ENCODE data around the gene PSMD6. TPM values are rescaled to one million over a fixed set of nuclear protein-coding genes. Genes with fewer than 3 reads are reported as not detected.
A peak's percentile ranks its signal among the peaks of the same experiment; 100 is the strongest.

The PSMD6 gene
- total and polyA plus RNA-seq, 2 experiments from 2014 or later, result 110 to 184 TPM

GRCh38 chr3:64053117-64053516 is 29.8 kb upstream of the PSMD6 start:
- Histone ChIP-seq H3K36me3 (no peaks in the 10 kb centered on the region), H3K27ac (no peak overlapping the region), H3K4me1 (ENCODE audit: low read depth) (peaks cover 4% of the 10 kb centered on the region), H3K27me3 (no peaks in the 10 kb centered on the region), H3K9me3 (ENCODE audit: low read depth) (no peaks in the 10 kb centered on the region), H3K4me3 (no peak overlapping the region)
- no peak for DNase-seq (ENCODE audit: low read depth in 1 of 2, low spot score in 1 of 2)
- no peak for TF ChIP-seq CTCF (IDR thresholded peaks at IDR 0.05; ENCODE audit: low read depth, low read length)

- no peaks in the 10 kb centered on the region for H3K4me1 ChIP-seq (ENCODE audit: low read depth)
- H3K27ac ChIP-seq, result no peak overlapping the region
- no peak for TF ChIP-seq CTCF (IDR thresholded peaks at IDR 0.05; ENCODE audit: low read depth, low read length)
- H3K4me3 ChIP-seq, result no peak overlapping the region
- DNase-seq (ENCODE audit: low read depth in 1 of 2, low spot score in 1 of 2), result no peak
- no peaks in the 10 kb centered on the region for H3K36me3 ChIP-seq
- no peaks in the 10 kb centered on the region for H3K27me3 ChIP-seq
- H3K9me3 ChIP-seq (ENCODE audit: low read depth), result no peaks in the 10 kb centered on the region
Measured at GRCh38 chr3:64049832-64050231, 26.5 kb upstream of the PSMD6 start.

- no peak overlapping the region for H3K27ac ChIP-seq
- H3K36me3 ChIP-seq, result no peaks in the 10 kb centered on the region
- no peak for TF ChIP-seq CTCF (IDR thresholded peaks at IDR 0.05; ENCODE audit: low read depth, low read length)
- H3K4me1 ChIP-seq (ENCODE audit: low read depth), result no peaks in the 10 kb centered on the region
- no peak for DNase-seq (ENCODE audit: low read depth in 1 of 2, low spot score in 1 of 2)
- no peak overlapping the region for H3K4me3 ChIP-seq
- H3K9me3 ChIP-seq (ENCODE audit: low read depth), result no peaks in the 10 kb centered on the region
- no peaks in the 10 kb centered on the region for H3K27me3 ChIP-seq
Measured at GRCh38 chr3:64049136-64049535, 25.8 kb upstream of the PSMD6 start.

- DNase-seq (ENCODE audit: low read depth in 1 of 2, low spot score in 1 of 2), result peak in 1 of 2 donors; percentile 44
- no peak for TF ChIP-seq CTCF (IDR thresholded peaks at IDR 0.05; ENCODE audit: low read depth, low read length)
Measured at GRCh38 chr3:64048631-64049061, 25.4 kb upstream of the PSMD6 start.

GRCh38 chr3:64047787-64048186 is 24.5 kb upstream of the PSMD6 start:
- Histone ChIP-seq H3K27me3 (no peaks in the 10 kb centered on the region), H3K36me3 (no peaks in the 10 kb centered on the region), H3K27ac (no peak overlapping the region), H3K9me3 (ENCODE audit: low read depth) (no peaks in the 10 kb centered on the region), H3K4me1 (ENCODE audit: low read depth) (no peaks in the 10 kb centered on the region), H3K4me3 (no peak overlapping the region)
- DNase-seq (ENCODE audit: low read depth in 1 of 2, low spot score in 1 of 2), result no peak
- no peak for TF ChIP-seq CTCF (IDR thresholded peaks at IDR 0.05; ENCODE audit: low read depth, low read length)

More at GRCh38 chr3:64048631-64049061, 25.4 kb upstream of the PSMD6 start:
- H3K36me3 ChIP-seq, result no peaks in the 10 kb centered on the region
- H3K4me1 ChIP-seq (ENCODE audit: low read depth), result no peaks in the 10 kb centered on the region
- no peaks in the 10 kb centered on the region for H3K9me3 ChIP-seq (ENCODE audit: low read depth)
- H3K27ac ChIP-seq, result no peak overlapping the region
- no peak overlapping the region for H3K4me3 ChIP-seq
- no peaks in the 10 kb centered on the region for H3K27me3 ChIP-seq

All from cardiac muscle cell (in vitro differentiated cells and primary cell).